Smooth muscle cell (in vitro differentiated cells): ENCODE data around the gene FCSK. TPM values are rescaled to one million over a fixed set of nuclear protein-coding genes. Genes with fewer than 3 reads are reported as not detected.

ENCODE experiments used
- DNase-seq: peaks from one replicate; lab custom pipeline; 2025; ENCODE audit not compliant: unreplicated experiment; lab: John Stamatoyannopoulos, UW
- H2AFZ ChIP-seq: fragments of 200-600 bp; sonication (generic); 2 replicates; pipeline ENCODE4 v1.6.0; 2016; ENCODE audit warnings: antibody characterized with exemption, low read depth, mild to moderate bottlenecking
- H3F3A ChIP-seq: fragments of 200-600 bp; sonication (generic); 2 replicates; pipeline ENCODE4 v1.6.0; 2017; ENCODE audit warnings: antibody characterized with exemption, low read depth
- H3K27ac ChIP-seq: fragments of 200-600 bp; sonication (generic); 2 replicates; pipeline ENCODE4 v1.5.1; 2016; ENCODE audit warnings: low read depth, mild to moderate bottlenecking
- H3K27me3 ChIP-seq: fragments of 200-600 bp; sonication (generic); 2 replicates; pipeline ENCODE4 v1.6.1; 2016; ENCODE audit warnings: low read depth, mild to moderate bottlenecking
- H3K36me3 ChIP-seq: fragments of 200-600 bp; sonication (generic); 2 replicates; pipeline ENCODE4 v1.5.1; 2016; ENCODE audit warnings: low read depth
- H3K4me1 ChIP-seq: fragments of 200-600 bp; sonication (generic); 2 replicates; pipeline ENCODE4 v1.5.1; 2016; ENCODE audit warnings: low read depth
- H3K4me2 ChIP-seq: fragments of 200-600 bp; sonication (generic); 2 replicates; pipeline ENCODE4 v1.6.0; 2016; ENCODE audit warnings: mild to moderate bottlenecking
- H3K4me3 ChIP-seq: fragments of 200-600 bp; sonication (generic); 2 replicates; pipeline ENCODE4 v1.5.1; 2016; ENCODE audit warnings: mild to moderate bottlenecking
- H3K79me2 ChIP-seq: fragments of 200-600 bp; sonication (generic); 2 replicates; pipeline ENCODE4 v1.6.0; 2016; ENCODE audit warnings: low read depth, mild to moderate bottlenecking
- H3K9ac ChIP-seq: fragments of 200-600 bp; sonication (generic); 2 replicates; pipeline ENCODE4 v1.6.0; 2016; ENCODE audit warnings: low read depth
- H3K9me3 ChIP-seq: fragments of 200-600 bp; sonication (generic); replicated peaks from 2 replicates; pipeline ENCODE4 v1.5.1; 2016; ENCODE audit warnings: low read depth
- H4K20me1 ChIP-seq: fragments of 200-600 bp; sonication (generic); 2 replicates; pipeline ENCODE4 v1.6.0; 2016; ENCODE audit warnings: low read depth
- whole genome bisulfite sequencing: methylation state at CpG from one replicate; pipeline ENCODE4 v1.1.7; 2016; ENCODE audit warnings: low lambda C conversion rate; 5-methylcytosine and 5-hydroxymethylcytosine counted together
- polyA plus RNA-seq: library from polyadenylated mRNA; unstranded; fragments of >200 nt; fragmentation: Nextera tagmentation; extraction: Ambion mirVana; gene quantifications from 2 replicates; pipeline ENCODE4 v1.2.1, GENCODE V29; 2016
- total RNA-seq: library from RNA; depleted of rRNA; stranded (reverse); fragments of >200 nt; gene quantifications from 2 replicates; pipeline ENCODE4 v1.2.3, GENCODE V29; 2014
- TF ChIP-seq, protein P1 (sequence below): fragments of 200-600 bp; sonication (generic); IDR thresholded peaks from 2 replicates; pipeline ENCODE4 v1.5.1; 2017; ENCODE audit warnings: borderline replicate concordance, mild to moderate bottlenecking, antibody characterized with exemption; ENCODE audit not compliant: insufficient read depth, poor library complexity, severe bottlenecking

The FCSK gene
- total and polyA plus RNA-seq, 2 experiments from 2014 or later = 4.8 to 16.5 TPM

DNA sequence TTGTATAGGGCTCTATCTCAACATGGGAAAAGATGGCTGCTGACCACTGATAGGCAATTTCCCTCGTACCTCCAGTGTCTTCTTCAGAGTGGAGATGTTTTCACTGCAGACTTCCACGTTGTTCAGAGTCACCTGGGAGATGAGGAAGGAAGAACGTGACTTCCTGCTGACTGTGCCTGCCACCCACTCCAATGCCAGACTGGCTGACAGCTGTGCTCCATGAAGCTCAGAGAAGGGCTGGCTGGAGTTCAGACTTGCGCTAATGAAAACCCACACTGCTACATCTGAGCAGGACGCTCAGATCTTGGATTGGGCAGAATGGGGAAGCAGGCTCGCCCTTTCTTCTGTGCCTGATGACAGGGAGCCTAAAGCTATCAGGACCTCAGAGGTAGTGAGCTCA, 35.9 kb downstream of the FCSK start:
- no peaks in the 10 kb centered on the region for H3K9me3 ChIP-seq
- no peaks in the 10 kb centered on the region for H3F3A ChIP-seq
- H3K36me3 ChIP-seq = peaks cover 9% of the 10 kb centered on the region
- H3K4me2 ChIP-seq = no peak overlapping the region
- DNase-seq = no peak
- no peak overlapping the region for H3K27ac ChIP-seq
- H3K9ac ChIP-seq = no peak overlapping the region
- H3K79me2 ChIP-seq = no peaks in the 10 kb centered on the region
- H4K20me1 ChIP-seq = no peaks in the 10 kb centered on the region
- H3K27me3 ChIP-seq = no peaks in the 10 kb centered on the region
- 89% methylated on average over 6 of the region's 6 CpGs for WGBS
- no peak overlapping the region for H2AFZ ChIP-seq
- TF ChIP-seq, protein P1, sequence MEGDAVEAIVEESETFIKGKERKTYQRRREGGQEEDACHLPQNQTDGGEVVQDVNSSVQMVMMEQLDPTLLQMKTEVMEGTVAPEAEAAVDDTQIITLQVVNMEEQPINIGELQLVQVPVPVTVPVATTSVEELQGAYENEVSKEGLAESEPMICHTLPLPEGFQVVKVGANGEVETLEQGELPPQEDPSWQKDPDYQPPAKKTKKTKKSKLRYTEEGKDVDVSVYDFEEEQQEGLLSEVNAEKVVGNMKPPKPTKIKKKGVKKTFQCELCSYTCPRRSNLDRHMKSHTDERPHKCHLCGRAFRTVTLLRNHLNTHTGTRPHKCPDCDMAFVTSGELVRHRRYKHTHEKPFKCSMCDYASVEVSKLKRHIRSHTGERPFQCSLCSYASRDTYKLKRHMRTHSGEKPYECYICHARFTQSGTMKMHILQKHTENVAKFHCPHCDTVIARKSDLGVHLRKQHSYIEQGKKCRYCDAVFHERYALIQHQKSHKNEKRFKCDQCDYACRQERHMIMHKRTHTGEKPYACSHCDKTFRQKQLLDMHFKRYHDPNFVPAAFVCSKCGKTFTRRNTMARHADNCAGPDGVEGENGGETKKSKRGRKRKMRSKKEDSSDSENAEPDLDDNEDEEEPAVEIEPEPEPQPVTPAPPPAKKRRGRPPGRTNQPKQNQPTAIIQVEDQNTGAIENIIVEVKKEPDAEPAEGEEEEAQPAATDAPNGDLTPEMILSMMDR = no peak
- H3K4me3 ChIP-seq = no peak overlapping the region
- H3K4me1 ChIP-seq = no peaks in the 10 kb centered on the region

GRCh38 chr16:70493802-70494201, 39.4 kb downstream of the FCSK start:
- Histone ChIP-seq H3K36me3 (peaks cover 9% of the 10 kb centered on the region), H3K79me2 (no peaks in the 10 kb centered on the region), H2AFZ (no peak overlapping the region), H3K4me1 (no peaks in the 10 kb centered on the region), H3K27me3 (no peaks in the 10 kb centered on the region), H4K20me1 (no peaks in the 10 kb centered on the region), H3K4me2 (no peak overlapping the region), H3K27ac (no peak overlapping the region), H3K9ac (no peak overlapping the region), H3K9me3 (no peaks in the 10 kb centered on the region), H3F3A (no peaks in the 10 kb centered on the region), H3K4me3 (no peak overlapping the region)
- DNase-seq = no peak
- 80% methylated on average over 3 of the region's 3 CpGs for WGBS
- TF ChIP-seq, protein P1 = no peak

DNA sequence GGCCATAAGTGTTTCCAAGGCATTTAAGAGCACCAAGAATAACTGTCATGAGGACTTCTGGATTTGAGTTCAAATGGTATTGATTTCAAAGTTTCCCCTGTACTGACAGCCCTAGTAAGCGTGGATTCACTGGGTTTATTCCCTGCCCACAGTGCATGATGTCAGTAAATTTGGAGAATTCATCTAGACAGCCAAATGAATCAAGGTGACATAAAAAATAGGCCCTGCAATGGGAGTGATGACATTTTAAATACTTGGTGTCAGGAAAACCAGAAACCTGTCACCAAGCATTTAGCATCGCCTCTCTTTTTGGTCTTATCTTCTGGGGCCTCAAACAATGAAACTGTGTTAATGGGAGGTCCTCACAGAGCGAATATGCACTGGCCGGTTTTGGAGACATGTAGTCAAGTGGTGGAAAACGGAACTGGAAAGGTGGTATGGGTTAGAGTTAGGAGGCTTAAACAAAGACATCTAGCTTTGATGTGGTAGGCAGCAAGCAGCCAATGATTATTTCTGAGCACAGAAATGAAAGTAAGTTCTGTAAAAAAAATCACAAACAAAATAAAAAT, 39.9 kb downstream of the FCSK start:
- H3K4me2 ChIP-seq = no peak overlapping the region
- no peak overlapping the region for H3K4me3 ChIP-seq
- no peaks in the 10 kb centered on the region for H3K79me2 ChIP-seq
- H3F3A ChIP-seq = no peaks in the 10 kb centered on the region
- no peak overlapping the region for H2AFZ ChIP-seq
- no peak for DNase-seq
- H3K9ac ChIP-seq = no peak overlapping the region
- no peaks in the 10 kb centered on the region for H4K20me1 ChIP-seq
- no peaks in the 10 kb centered on the region for H3K9me3 ChIP-seq
- peaks cover 9% of the 10 kb centered on the region for H3K36me3 ChIP-seq
- no peak overlapping the region for H3K27ac ChIP-seq
- H3K27me3 ChIP-seq = no peaks in the 10 kb centered on the region
- no peaks in the 10 kb centered on the region for H3K4me1 ChIP-seq
- WGBS = 76% methylated on average over 5 of the region's 5 CpGs
- TF ChIP-seq, protein P1 = no peak

GRCh38 chr16:70494777-70495176, 40.4 kb downstream of the FCSK start:
- Histone ChIP-seq H3K4me2 (no peak overlapping the region), H4K20me1 (no peaks in the 10 kb centered on the region), H3K36me3 (peaks cover 9% of the 10 kb centered on the region), H3F3A (no peaks in the 10 kb centered on the region), H3K4me1 (no peaks in the 10 kb centered on the region), H3K27me3 (no peaks in the 10 kb centered on the region), H3K9me3 (no peaks in the 10 kb centered on the region), H2AFZ (no peak overlapping the region), H3K27ac (no peak overlapping the region), H3K79me2 (no peaks in the 10 kb centered on the region), H3K9ac (no peak overlapping the region), H3K4me3 (no peak overlapping the region)
- 94% methylated on average over 2 of the region's 2 CpGs for WGBS
- TF ChIP-seq, protein P1 = no peak
- no peak for DNase-seq
